Posterior vena cava (tissue), 2 donors: Measurements from ENCODE around the gene EVI5L. TPM values are rescaled to one million over a fixed set of nuclear protein-coding genes. Genes with fewer than 3 reads are reported as not detected.
A peak's percentile ranks its signal among the peaks of the same experiment; 100 is the strongest.
"Not testable (repeated sequence)": the region's sequence is repeated elsewhere in the genome, so short reads cannot be mapped to it uniquely, and the experiment has no call there.

Experiments used
- DNase-seq: peaks from one replicate; pipeline ENCODE4 v3.0.0-alpha.2; 2020; ENCODE audit warnings: low spot score
- intact Hi-C, 2 donors: fragments of 100-400 bp; cut with DNase I; formaldehyde crosslinking; loops; one replicate each; pipeline versions ENCODE4 v1.14.1 to v1.14.2; 2022 to 2023
- total RNA-seq, 2 donors: library from RNA; stranded (reverse); fragmentation: NEBNext Ultra II Directional; extraction: Animal tissue kit (Norgen Biotek cat#: 25700); gene quantifications; one replicate each; pipeline ENCODE4 v1.2.1, GENCODE V29; 2021
- donor health status: DM: yes; HTN: yes; CAD: no.
- donor health status: DM: yes; HTN: yes; CAD: no.

The EVI5L gene
- total RNA-seq, 2 donors from 2014 or later, result 14.9 to 16.0 TPM

GRCh38 chr19:7883105-7883504, 53.1 kb downstream of the EVI5L start:
- no peak for DNase-seq
- intact Hi-C loops, result no loop called here

DNA sequence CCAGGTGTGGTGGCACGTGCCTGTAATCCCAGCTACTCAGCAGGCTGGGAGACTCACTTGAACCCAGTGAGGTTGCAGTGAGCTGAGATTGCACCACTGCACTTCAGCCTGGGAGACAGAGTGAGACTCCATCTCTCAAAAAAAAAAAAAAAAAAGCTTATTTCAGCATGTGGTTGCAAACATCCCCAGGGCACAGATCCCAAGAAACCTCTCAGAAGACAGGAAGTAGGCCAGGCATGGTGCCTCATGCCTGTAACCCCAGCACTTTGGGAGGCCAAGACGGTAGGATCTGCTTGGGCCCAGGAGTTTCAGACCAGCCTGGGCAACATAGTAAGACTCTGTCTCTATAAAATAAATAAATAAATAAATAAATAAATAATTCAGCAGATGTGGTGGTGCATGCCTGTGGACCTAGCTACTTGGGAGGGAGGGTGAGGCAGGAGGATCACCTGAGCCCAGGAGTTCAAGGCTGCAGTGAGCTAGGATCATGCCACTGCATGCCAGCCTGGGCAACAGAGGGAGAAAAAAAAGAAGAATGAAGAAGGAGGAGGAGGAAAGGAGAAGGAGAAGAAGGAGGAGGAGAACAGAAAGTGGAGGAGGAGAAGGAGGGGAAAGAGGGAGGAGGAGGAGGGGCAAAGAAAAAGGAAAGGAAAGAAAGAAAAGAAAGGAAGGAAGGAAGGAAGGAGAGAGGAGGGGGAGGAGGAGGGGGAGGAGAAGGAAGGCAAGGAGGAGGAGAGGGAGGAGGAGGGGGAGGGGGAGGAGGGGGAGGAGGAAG, 54.0 kb downstream of the EVI5L start:
- intact Hi-C loops, result no loop called here
- no peak for DNase-seq

- intact Hi-C loops, result no loop called here
- no peak for DNase-seq
These were observed 55.8 kb downstream of the EVI5L start for GRCh38 chr19:7885818-7886217.

DNA sequence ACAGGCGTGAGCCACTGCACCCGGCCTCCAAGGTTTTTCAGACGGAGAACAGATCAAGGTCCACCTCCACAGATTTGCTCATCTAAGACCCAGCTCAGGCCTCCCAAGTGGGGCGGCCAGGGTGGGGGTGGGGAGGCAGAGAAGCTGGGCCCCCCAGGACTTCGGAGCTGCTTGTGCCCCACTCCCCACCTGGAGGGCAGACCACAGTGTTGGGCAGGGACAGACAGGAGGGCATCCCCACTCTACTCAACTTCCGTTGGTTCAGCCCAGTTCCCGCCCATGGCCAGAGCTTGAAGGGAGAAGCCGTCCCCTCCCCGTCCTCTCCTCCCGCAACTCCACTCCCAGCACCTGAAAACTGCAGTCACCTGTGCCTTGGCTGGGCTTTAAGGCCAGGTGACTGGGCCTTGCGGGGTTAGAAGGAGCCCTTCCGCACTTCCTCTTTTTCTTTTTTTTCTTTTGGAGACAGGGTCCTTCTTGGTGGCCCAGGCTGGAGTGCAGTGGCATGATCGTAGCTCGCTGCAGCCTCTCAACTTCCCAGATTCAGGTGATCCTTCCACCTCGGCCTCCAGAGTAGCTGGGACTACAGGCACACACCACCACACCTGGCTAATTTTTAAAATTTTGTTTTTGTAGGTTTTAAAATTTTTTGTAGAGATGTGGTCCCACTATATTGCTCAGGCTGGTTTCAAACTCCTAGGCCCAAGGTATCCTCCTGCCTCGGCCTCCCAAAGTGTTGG, 57.6 kb downstream of the EVI5L start:
- no peak for DNase-seq
- intact Hi-C loops, result no loop called here

DNA sequence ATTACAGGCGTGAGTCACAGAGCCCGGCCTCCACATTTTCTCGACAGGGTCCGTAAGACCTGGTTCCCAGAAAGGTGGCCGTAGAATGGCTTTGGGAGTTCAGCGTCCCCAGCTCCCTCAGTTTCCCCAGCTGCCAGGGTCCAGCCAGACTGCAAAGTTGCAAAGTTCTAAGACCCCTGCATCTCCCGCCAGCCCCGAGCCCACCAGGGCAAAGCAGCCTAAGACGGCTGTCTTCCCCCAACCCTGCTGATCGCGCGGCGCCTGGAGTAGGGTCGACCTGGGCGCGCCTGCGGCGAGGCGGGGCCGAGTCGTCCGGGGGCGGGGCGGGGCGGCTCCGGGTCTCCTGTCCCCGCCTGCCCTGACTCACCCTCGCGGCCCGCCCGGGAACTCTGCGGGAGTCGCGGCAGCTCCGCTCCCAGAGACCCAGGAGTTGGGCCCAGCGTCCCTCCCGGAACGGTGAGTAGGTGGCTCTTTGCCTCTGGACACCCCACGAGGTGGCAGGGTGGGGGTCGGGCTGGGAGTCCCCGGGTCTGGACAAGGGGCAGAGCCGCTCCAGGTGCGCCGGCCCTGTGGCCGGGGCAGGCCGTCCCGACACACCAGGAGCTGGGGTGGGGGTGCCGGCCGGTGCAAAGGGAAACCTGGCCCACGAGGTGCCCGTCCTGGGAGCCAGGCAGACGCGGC, 58.3 kb downstream of the EVI5L start, which contains the start of gene LRRC8E:
Gene LRRC8E (plus strand): TSS at position 366 of the 681 bp plus-strand sequence. CDS start 7,094 bp downstream, outside the sequence.
- DNase-seq, result no peak
- intact Hi-C loops, result no loop called here

- intact Hi-C loops, result no loop called here
- DNase-seq, result no peak
These were observed 58.8 kb downstream of the EVI5L start for GRCh38 chr19:7888826-7889217.

- intact Hi-C loops, result not testable (repeated sequence)
These were observed 63.5 kb downstream of the EVI5L start for GRCh38 chr19:7893362-7894101.

GRCh38 chr19:7894612-7895309, 64.7 kb downstream of the EVI5L start:
- intact Hi-C loops, result no loop called here
- DNase-seq, result no peak

More at GRCh38 chr19:7893362-7894101, 63.5 kb downstream of the EVI5L start:
- DNase-seq, result not testable (repeated sequence)

DNA sequence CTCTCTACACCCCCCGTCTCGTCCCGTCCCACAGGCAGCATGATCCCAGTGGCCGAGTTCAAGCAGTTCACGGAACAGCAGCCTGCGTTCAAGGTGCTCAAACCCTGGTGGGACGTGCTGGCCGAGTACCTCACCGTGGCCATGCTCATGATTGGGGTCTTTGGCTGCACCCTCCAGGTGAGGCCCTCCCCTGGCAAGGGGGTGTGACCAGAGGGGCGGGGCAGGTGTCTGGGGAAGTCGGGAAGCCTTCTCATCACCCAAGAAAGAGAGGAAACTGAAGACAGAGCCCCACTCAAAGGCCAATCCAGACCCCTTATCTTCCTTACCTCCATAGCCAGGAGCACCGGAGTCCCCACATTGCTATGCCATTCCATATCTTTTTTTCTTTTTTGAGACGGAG, 65.5 kb downstream of the EVI5L start:
- DNase-seq, result no peak
- intact Hi-C loops, result no loop called here

- no peak for DNase-seq
- intact Hi-C loops, result no loop called here
These were observed 67.3 kb downstream of the EVI5L start for GRCh38 chr19:7897292-7897691.

DNA sequence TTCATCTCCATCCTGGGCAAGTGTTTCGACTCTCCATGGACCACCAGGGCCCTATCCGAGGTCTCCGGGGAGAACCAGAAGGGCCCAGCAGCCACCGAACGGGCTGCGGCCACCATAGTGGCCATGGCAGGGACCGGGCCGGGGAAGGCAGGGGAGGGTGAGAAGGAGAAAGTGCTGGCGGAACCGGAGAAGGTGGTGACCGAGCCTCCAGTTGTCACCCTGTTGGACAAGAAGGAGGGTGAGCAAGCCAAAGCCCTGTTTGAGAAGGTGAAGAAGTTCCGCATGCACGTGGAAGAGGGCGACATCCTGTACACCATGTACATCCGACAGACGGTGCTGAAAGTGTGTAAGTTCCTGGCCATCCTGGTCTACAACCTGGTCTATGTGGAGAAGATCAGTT, 68.9 kb downstream of the EVI5L start:
- DNase-seq, result no peak
- intact Hi-C loops, result no loop called here

DNA sequence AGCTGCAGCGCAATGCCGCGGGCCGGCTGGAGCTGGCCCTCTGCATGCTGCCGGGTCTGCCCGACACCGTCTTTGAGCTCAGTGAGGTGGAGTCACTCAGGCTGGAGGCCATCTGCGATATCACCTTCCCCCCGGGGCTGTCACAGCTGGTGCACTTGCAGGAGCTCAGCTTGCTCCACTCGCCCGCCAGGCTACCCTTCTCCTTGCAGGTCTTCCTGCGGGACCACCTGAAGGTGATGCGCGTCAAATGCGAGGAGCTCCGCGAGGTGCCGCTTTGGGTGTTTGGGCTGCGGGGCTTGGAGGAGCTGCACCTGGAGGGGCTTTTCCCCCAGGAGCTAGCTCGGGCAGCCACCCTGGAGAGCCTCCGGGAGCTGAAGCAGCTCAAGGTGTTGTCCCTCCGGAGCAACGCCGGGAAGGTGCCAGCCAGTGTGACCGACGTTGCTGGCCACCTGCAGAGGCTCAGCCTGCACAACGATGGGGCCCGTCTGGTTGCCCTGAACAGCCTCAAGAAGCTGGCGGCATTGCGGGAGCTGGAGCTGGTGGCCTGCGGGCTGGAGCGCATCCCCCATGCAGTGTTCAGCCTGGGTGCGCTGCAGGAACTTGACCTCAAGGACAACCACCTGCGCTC, 69.8 kb downstream of the EVI5L start:
- intact Hi-C loops, result no loop called here
- peak; percentile 77 for DNase-seq

DNA sequence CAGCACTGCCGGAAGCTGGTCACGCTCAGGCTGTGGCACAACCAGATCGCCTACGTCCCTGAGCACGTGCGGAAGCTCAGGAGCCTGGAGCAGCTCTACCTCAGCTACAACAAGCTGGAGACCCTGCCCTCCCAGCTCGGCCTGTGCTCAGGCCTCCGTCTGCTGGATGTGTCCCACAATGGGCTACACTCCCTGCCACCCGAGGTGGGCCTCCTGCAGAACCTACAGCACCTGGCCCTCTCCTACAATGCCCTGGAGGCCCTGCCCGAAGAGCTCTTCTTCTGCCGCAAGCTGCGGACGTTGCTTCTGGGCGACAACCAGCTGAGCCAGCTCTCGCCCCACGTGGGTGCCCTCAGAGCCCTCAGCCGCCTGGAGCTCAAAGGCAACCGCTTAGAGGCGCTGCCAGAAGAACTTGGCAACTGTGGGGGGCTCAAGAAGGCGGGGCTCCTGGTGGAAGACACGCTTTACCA, 70.4 kb downstream of the EVI5L start:
- peak; percentile 70 for DNase-seq
- intact Hi-C loops, result no loop called here

DNA sequence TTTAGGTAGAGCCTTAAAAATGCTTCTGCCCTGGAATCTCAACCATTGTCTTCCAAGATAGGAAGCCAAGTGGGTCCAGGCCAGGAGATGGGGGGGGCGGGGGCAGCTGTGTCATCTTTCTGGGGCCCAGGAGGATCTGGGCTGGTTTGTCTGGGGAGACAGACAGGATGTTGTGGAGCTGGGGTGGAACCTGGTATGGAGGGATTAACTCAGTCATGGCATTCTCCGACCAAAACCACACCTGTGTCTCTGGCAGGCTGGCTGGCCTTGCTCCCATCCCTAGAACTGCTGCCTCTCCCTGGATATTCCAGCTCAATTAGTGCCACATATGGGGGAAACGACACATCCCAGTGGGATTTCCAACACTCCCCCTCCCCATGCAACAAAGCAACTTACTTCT, 70.9 kb downstream of the EVI5L start:
- no peak for DNase-seq
- intact Hi-C loops, result no loop called here

GRCh38 chr19:7901337-7901736, 71.3 kb downstream of the EVI5L start:
- no peak for DNase-seq
- intact Hi-C loops, result no loop called here

GRCh38 chr19:7902796-7903243, 72.8 kb downstream of the EVI5L start:
- intact Hi-C loops, result no loop called here
- DNase-seq, result no peak

DNA sequence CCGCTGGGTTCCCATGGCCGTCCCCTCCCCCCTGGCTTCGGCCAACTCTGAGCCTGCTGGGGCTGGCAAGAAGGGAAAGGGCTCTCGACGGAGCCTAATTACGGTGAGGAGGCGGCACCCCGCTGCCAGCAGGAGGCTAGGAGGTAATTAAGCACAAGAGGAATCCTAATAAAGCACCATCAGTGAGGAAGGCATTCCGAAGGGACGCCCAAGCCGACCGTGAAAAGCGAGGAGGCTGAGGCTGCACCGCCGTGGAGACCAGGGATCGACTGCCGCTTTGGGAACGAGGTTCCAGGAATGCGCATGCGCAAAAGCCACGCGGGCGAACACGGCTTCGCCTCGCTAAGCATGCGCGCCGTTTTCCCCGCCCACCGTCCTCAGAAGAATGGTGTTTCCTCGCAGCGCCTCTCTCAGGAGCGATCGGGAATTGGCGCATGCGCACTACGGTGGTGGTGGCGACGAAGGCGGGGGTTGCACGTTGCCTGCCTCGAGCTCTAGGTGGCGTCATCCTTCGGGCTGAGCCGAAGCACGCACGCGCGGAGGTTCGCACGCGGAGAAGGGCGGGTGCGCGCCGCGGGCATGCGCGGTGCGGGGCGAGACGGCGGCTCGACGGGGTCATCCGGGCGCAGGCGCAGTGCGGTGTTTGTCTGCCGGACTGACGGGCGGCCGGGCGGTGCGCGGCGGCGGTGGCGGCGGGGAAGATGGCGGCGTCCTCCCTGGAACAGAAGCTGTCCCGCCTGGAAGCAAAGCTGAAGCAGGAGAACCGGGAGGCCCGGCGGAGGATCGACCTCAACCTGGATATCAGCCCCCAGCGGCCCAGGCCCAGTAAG, 73.4 kb downstream of the EVI5L start, which contains the start of gene MAP2K7:
Gene MAP2K7 (plus strand): TSS at position 634 of the 830 bp plus-strand sequence. CDS start 68 bp downstream, at position 702.
- intact Hi-C loops, result no loop called here

More for the DNA sequence above, 73.4 kb downstream of the EVI5L start, which contains the start of gene MAP2K7:
- DNase-seq, result peak; percentile 100
